ENCODE results near the gene COL11A1.
"Not testable (repeated sequence)": the region's sequence is repeated elsewhere in the genome, so short reads cannot be mapped to it uniquely, and the experiment has no call there.

Gene COL11A1

GRCh38 chr1:103108376-103109150, at the start of gene COL11A1:
Gene COL11A1 (minus strand): TSS chr1:103108522. CDS start chr1:103108178, 344 bp downstream.
- DNase-seq, result no peak

- DNase-seq, result no peak
Observed at GRCh38 chr1:103156966-103157365, 48.6 kb upstream of the COL11A1 start.

GRCh38 chr1:103146166-103146565, 37.8 kb upstream of the COL11A1 start:
- no peak for DNase-seq

- no peak for DNase-seq
Observed at GRCh38 chr1:103145449-103145848, 37.1 kb upstream of the COL11A1 start.

- DNase-seq, result no peak
Observed at GRCh38 chr1:103144681-103145080, 36.4 kb upstream of the COL11A1 start.

GRCh38 chr1:103142461-103142860, 34.1 kb upstream of the COL11A1 start:
- no peak for DNase-seq

- no peak for DNase-seq
Observed at GRCh38 chr1:103129796-103130195, 21.5 kb upstream of the COL11A1 start.

- DNase-seq, result no peak
Observed at GRCh38 chr1:103129255-103129654, 20.9 kb upstream of the COL11A1 start.

- not testable (repeated sequence) for DNase-seq
Observed at GRCh38 chr1:103128256-103128655, 19.9 kb upstream of the COL11A1 start.

GRCh38 chr1:103125219-103125618, 16.9 kb upstream of the COL11A1 start:
- no peak for DNase-seq

- DNase-seq, result no peak
Observed at GRCh38 chr1:103122983-103123720, 14.8 kb upstream of the COL11A1 start.

GRCh38 chr1:103120981-103121380, 12.7 kb upstream of the COL11A1 start:
- no peak for DNase-seq

GRCh38 chr1:103112546-103112945, 4.2 kb upstream of the COL11A1 start:
- no peak for DNase-seq

- no peak for DNase-seq
Observed at GRCh38 chr1:103111926-103112325, 3.6 kb upstream of the COL11A1 start.

- no peak for DNase-seq
Observed at GRCh38 chr1:103110701-103111100, 2.4 kb upstream of the COL11A1 start.

- no peak for DNase-seq
Observed at GRCh38 chr1:103109311-103109920, 1.1 kb upstream of the COL11A1 start.

GRCh38 chr1:103107741-103108375, 464 bp downstream of the COL11A1 start:
- no peak for DNase-seq

GRCh38 chr1:103106426-103107341, 1.6 kb downstream of the COL11A1 start:
- DNase-seq, result peak; percentile 27

GRCh38 chr1:103101399-103101798, 6.9 kb downstream of the COL11A1 start:
- no peak for DNase-seq

- DNase-seq, result no peak
Observed at GRCh38 chr1:103089221-103089620, 19.1 kb downstream of the COL11A1 start.

GRCh38 chr1:103087256-103087655, 21.1 kb downstream of the COL11A1 start:
- DNase-seq, result no peak

- no peak for DNase-seq
Observed at GRCh38 chr1:103084181-103084580, 24.1 kb downstream of the COL11A1 start.
